DMS153 treated with DMSO at 0.1 percent for 48 hours (cell line): ENCODE data around the gene TRPM2.

Experiments used
- DNase-seq: peaks from one replicate; lab custom pipeline; 2025; ENCODE audit not compliant: unreplicated experiment; lab: John Stamatoyannopoulos, UW

Gene TRPM2

DNA sequence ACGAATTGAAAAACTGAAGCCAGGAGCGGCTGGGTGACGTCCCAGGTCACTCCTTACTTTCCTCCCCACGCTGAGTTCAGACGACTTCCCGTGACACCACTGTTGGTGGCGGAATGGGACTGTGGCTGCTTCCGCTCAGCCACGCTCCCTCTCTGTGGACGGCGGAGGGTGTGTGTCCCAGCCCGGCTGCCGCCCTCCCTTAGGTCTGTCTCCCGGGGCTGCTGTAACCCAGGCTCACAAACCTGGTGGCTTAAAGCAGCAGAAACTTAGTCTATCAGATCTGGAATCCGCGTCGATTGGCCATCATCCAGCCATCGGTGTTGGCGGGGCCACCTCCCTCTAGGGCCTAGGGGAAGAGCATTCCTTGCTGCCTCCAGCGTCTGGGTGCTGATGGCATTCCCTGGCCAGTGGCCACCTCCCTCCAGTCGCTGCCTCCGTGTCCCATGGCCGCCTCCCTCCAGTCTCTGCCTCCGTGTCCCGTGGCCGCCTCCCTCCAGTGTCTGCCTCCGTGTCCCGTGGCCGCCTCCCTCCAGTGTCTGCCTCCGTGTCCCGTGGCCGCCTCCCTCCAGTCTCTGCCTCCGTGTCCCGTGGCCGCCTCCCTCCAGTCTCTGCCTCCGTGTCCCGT is 17.5 kb downstream of the TRPM2 start:
- DNase-seq, result no peak

GRCh38 chr21:44371596-44371995 is 18.2 kb downstream of the TRPM2 start:
- no peak for DNase-seq

DNA sequence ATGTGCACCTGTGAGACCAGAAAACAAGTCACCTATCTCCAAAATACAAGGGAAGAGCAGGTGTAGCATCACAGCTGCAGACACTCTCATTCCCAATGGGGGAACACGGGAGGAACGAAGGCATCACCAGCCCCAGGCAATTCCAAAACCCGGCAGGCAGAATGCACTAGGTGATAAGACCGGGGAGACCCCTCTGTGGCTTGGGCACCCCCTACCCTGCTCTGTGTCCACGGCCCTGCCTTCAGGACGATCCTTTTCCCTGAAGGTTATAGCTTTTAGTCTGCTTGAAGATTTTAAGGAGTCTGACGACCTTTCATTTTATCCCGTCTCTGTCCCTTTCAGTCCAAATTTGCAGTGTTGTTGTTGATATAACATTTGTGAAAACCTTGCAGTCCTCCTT is 19.2 kb downstream of the TRPM2 start:
- DNase-seq, result no peak

DNA sequence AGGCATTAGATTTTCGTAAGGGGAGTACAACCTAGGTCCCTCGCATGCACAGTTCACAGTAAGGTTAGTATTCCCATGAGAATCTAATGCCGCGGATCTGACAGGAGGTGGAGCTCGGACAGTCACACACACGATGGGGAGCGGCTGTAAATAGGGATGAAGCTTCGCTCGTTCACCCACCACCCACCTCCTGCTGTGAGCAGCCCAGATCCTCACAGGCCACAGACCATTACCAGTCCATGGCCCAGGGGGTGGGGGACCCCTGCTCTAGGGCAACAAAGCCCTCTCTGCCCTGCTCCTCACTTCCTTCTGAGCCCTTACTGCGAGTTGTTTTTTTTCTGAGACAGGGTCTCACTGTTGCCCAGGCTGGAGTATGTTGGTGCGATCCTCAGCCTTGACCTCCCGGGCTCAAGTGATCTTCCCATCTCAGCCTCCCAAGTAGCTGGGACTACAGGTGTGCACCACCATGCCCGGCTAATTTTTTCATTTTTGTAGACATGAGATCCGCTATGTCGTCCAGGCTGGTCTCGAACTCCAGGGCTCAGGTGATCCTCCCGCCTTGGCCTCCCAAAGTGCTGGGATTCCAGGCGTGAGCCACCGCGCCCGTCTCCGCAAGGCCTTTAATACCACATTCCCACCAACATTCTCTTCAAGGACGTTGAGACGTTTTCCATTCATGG is 21.3 kb downstream of the TRPM2 start:
- DNase-seq, result no peak

DNA sequence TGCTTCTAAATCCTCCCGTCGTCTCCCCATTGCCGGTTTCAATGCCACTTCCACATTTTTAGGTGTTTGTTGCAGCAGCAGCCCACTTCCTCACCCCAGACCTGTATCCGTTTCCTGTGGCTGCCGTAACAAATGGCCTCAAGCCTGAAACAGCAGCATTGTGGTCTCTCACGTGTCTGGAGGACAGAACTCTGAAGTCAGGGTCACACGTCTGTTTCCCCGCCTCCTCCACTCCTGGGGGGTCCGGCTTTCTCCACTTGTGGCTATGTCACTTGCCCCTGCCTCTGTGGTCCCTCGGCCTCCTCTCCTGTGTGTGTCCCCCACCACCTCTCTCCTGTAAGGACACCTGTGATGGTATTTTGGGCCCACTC is 21.8 kb downstream of the TRPM2 start:
- DNase-seq, result no peak

DNA sequence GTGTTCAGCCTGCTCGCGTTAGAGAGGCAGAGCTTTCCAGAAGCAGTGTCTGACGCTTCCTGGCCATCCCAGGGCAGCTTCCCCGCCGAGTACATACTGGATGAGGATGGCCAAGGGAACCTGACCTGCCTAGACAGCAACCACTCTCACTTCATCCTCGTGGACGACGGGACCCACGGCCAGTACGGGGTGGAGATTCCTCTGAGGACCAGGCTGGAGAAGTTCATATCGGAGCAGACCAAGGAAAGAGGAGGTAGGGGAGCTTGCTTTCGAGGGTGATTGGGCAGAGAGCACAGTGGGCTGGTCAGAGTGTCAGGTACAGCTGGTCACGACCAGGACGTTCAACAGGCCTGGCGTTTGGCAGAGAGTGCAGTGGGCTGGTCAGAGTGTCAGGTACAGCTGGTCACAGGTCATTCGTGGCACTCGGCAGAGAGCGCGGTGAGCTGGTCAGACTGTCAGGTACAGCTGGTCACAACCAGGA is 22.4 kb downstream of the TRPM2 start:
- no peak for DNase-seq

GRCh38 chr21:44376606-44377005 is 23.2 kb downstream of the TRPM2 start:
- no peak for DNase-seq

DNA sequence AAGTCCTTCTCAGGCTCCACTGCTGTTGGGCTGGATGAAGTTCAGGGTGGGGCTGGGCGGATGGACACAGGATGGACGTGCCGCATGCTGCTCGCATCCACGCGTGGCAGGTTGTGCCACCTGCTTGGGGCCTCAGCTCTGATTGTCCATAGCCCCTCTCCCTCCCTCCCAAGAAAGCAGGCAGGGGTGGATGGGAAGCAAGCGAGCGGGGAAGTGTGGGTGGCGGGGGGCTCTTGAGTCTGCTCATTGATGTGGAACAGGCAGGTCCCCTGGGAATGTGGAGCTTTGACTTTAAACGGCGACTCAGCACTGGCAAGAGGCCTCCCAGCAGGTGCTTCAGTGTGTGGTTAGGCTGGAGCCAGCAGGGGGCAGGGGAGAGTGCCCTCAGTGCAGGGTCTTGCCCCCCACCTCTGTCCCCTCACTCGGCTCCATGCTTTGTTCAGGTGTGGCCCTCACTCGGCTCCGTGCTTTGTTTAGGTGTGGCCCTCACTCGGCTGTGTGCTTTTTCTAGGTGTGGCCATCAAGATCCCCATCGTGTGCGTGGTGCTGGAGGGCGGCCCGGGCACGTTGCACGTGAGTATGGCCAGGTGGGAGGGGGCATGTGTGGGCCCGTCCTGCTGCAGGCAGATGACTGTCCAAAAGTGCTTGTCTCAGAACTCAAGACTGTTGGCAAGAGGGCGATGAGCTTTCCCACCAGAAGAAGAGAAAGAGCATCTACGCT is 23.9 kb downstream of the TRPM2 start:
- no peak for DNase-seq

DNA sequence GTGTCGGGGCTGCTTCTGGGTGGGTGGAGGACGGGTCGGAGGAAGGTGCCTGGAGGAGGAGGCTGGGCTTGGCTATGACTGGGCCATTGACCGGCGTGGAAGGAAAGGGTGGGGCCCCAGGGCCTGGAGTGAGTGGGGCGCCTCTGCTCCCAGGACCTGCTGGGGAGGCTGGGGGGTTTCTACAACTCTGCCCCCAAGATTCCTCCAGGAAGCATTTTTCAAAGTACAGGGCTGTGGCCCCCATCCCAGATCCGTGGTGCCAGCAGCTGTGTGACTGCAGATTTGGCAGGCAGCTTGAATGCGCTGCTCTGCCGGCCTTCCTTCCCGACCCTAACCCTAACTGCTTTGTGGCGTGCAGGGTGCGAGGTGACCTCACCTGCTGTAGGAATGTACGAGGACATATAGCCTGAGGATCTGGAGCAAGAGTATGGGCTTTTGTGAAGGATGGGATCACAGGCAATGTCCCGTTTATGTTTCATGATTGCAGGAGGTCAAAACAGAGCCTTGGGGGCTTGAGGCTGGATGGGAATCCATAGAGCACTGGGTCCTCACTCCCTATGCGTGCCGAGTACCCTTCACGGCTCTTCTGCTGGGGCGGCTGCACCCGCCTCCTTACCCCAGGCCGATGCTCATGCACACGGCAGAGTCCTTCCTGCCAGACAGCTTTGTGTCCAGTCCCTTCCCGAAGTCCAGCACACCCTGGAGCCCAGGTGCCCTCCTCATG is 24.7 kb downstream of the TRPM2 start:
- no peak for DNase-seq

DNA sequence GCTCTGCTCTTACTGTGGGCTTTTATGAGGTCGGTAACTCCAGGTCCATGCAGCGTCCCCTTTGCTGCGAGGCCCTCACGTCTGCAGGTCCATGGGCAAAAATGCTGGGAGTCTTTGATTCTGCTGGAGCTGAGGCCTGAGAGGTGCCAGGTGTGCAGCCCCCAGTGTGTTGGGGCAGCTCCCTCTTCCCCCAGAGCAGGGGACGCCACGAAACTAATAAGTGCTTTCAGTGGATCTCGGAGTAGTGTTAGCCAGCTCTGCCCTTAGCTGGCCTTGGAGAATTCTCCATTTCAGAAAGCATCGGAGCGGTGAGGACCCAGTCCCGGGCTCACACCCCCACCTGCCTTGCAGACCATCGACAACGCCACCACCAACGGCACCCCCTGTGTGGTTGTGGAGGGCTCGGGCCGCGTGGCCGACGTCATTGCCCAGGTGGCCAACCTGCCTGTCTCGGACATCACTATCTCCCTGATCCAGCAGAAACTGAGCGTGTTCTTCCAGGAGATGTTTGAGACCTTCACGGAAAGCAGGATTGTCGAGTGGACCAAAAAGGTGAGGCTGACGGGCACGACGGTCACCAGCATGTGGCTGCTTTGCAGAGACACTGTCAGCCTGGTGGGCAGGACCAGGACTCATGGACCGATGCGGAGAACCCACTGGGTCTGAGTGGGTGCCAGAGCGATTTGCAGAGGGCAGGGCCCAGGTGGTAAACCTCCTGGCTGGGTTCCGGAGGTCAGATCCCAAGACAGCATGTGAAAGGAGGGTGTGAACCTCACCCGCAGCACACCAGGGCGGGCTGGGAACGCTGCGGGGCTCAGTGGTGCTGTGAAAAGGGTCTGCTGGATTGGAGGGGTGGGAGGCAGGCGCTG is 25.5 kb downstream of the TRPM2 start:
- no peak for DNase-seq

- no peak for DNase-seq
Measured at GRCh38 chr21:44379515-44379848, 26.1 kb downstream of the TRPM2 start.

GRCh38 chr21:44379991-44380865 is 26.8 kb downstream of the TRPM2 start:
- DNase-seq, result no peak

GRCh38 chr21:44380876-44381275 is 27.5 kb downstream of the TRPM2 start:
- DNase-seq, result no peak

- no peak for DNase-seq
Measured at GRCh38 chr21:44381874-44382273, 28.5 kb downstream of the TRPM2 start.

GRCh38 chr21:44382536-44382935 is 29.1 kb downstream of the TRPM2 start:
- DNase-seq, result no peak

DNA sequence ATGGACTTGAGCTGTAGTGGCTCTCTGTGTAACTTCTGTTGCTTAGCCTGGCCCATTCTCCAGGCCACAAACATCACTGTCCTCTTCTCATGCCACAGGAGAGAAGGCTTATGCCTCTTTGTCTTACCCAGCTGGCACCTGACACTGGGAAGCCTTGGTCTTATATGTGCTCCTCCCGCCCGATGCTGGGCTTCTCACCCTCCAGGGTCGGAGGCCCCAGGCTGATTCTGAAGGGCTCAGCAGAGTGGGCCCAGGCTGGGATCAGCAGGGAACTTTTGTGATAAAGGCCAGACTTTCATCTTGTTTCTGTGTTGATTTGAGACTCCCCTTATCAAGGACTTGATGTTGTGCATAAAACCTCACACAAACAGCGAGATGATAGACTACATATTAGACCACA is 29.8 kb downstream of the TRPM2 start:
- no peak for DNase-seq

- no peak for DNase-seq
Measured at GRCh38 chr21:44384968-44385367, 31.5 kb downstream of the TRPM2 start.

- no peak for DNase-seq
Measured at GRCh38 chr21:44389335-44389734, 35.9 kb downstream of the TRPM2 start.

- no peak for DNase-seq
Measured at GRCh38 chr21:44390886-44391285, 37.5 kb downstream of the TRPM2 start.
